H1 (cell line): ENCODE data around the gene MUSTN1. TPM values are rescaled to one million over a fixed set of nuclear protein-coding genes. Genes with fewer than 3 reads are reported as not detected.

Experiments used
- CTCF ChIA-PET: fragments of 300-600 bp; sonication (Branson Sonifier 250); formaldehyde crosslinking; loops from one replicate; lab custom pipeline; 2021; ENCODE audit not compliant: partially characterized antibody; lab: Charles Lee
- POLR2A ChIA-PET: fragments of 300-600 bp; sonication (Branson Sonifier 250); formaldehyde crosslinking; loops from one replicate; lab custom pipeline; 2021; ENCODE audit warnings: inconsistent platforms; ENCODE audit not compliant: partially characterized antibody; lab: Charles Lee
- DNase-seq, 2 experiments: peaks; one replicate each; pipeline versions ENCODE4 v3.0.0 to v3.0.0-alpha.2; 2010 to 2022; ENCODE audit warnings: low spot score in 2 of 2, low read depth in 1 of 2, mixed read lengths in 1 of 2
- FAIRE-seq: peaks from 2 replicates; lab custom pipeline; 2011; peaks lifted over from hg19 to GRCh38; lab: Jason Lieb, UNC
- H2AFZ ChIP-seq: 2 replicates; pipeline ENCODE4 v1.8.1; 2012; ENCODE audit warnings: low read length, inconsistent platforms
- H2AK5ac ChIP-seq: 2 replicates; pipeline ENCODE4 v1.6.1; 2013; ENCODE audit warnings: low read depth, low read length
- H2BK120ac ChIP-seq: replicated peaks from 2 replicates; pipeline ENCODE3; 2013; ENCODE audit warnings: low read depth, low read length, inconsistent platforms
- H2BK12ac ChIP-seq: 2 replicates; pipeline ENCODE4 v1.6.1; 2013; ENCODE audit warnings: low read depth, low read length
- H2BK15ac ChIP-seq: 2 replicates; pipeline ENCODE4 v1.6.1; 2013; ENCODE audit warnings: low read length
- H2BK20ac ChIP-seq: 2 replicates; pipeline ENCODE4 v1.6.1; 2013; ENCODE audit warnings: low read length
- H2BK5ac ChIP-seq: 2 replicates; pipeline ENCODE4 v1.6.1; 2013; ENCODE audit warnings: low read depth, low read length
- H3K14ac ChIP-seq: 2 replicates; pipeline ENCODE4 v1.6.1; 2013; ENCODE audit warnings: inconsistent platforms; ENCODE audit not compliant: insufficient read length
- H3K18ac ChIP-seq: 2 replicates; pipeline ENCODE4 v1.6.1; 2013; ENCODE audit warnings: low read length; ENCODE audit errors: extremely low read depth
- H3K23ac ChIP-seq: 2 replicates; pipeline ENCODE4 v1.6.1; 2013; ENCODE audit warnings: inconsistent platforms; ENCODE audit not compliant: insufficient read length
- H3K23me2 ChIP-seq: 2 replicates; pipeline ENCODE4 v1.6.1; 2013; ENCODE audit warnings: low read depth, low read length
- H3K27ac ChIP-seq: 2 replicates; pipeline ENCODE4 v1.6.1; 2011; ENCODE audit warnings: low read depth, low read length, inconsistent platforms
- H3K27me3 ChIP-seq, 4 experiments: replicated peaks in 1 of 4; 1 replicate in 1 of 4; 2 replicates in 3 of 4; pipeline versions ENCODE4 v1.6.1 to v1.8.1; 2011 to 2013; ENCODE audit warnings: low read length in 3 of 4, mild to moderate bottlenecking in 3 of 4, inconsistent platforms in 2 of 4, mixed read lengths in 2 of 4, moderate library complexity in 1 of 4; ENCODE audit not compliant: control insufficient read depth in 3 of 4, insufficient read depth in 3 of 4; ENCODE audit errors: extremely low read depth in 1 of 4
- H3K36me3 ChIP-seq, 4 experiments: 2 replicates each; pipeline versions ENCODE4 v1.6.1 to v1.8.1; 2011 to 2013; ENCODE audit warnings: mild to moderate bottlenecking in 4 of 4, low read length in 3 of 4, moderate library complexity in 2 of 4, control low read depth in 1 of 4, inconsistent platforms in 1 of 4; ENCODE audit not compliant: insufficient read depth in 4 of 4, control insufficient read depth in 2 of 4
- H3K4ac ChIP-seq: replicated peaks from 2 replicates; pipeline ENCODE3; 2013; ENCODE audit warnings: low read length, low read depth, mixed read lengths, inconsistent platforms; ENCODE audit not compliant: insufficient read length
- H3K4me1 ChIP-seq, 4 experiments: replicated peaks in 1 of 4; 1 replicate in 1 of 4; 2 replicates in 3 of 4; pipeline versions ENCODE4 v1.6.1 to v1.8.1; 2011 to 2013; ENCODE audit warnings: low read length in 3 of 4, inconsistent platforms in 2 of 4, mixed read lengths in 1 of 4; ENCODE audit not compliant: insufficient read depth in 4 of 4, control insufficient read depth in 3 of 4
- H3K4me2 ChIP-seq, 2 experiments: 2 replicates each; pipeline versions ENCODE4 v1.6.1 to v1.8.1; 2011 to 2013; ENCODE audit warnings: low read depth in 2 of 2, low read length in 2 of 2, control low read depth in 1 of 2, inconsistent platforms in 1 of 2, mild to moderate bottlenecking in 1 of 2; ENCODE audit not compliant: insufficient read depth in 1 of 2
- H3K4me3 ChIP-seq, 4 experiments: fragments of 200-600, 300-600 bp in 1 of 4; sonication (generic), shearing (Covaris generic), sonication (Bioruptor Twin) in 1 of 4; 2 replicates each; pipeline versions ENCODE4 v1.5.1 to v1.8.1; 2011 to 2016; ENCODE audit warnings: low read length in 4 of 4, low read depth in 3 of 4, control low read depth in 2 of 4, inconsistent platforms in 2 of 4, mild to moderate bottlenecking in 2 of 4, mixed read lengths in 1 of 4, moderate library complexity in 1 of 4; ENCODE audit not compliant: insufficient read depth in 2 of 4; ENCODE audit errors: extremely low read depth in 1 of 4
- H3K56ac ChIP-seq: replicated peaks from 2 replicates; pipeline ENCODE3; 2013; ENCODE audit warnings: low read depth, mild to moderate bottlenecking, mixed read lengths, low read length, inconsistent platforms; ENCODE audit not compliant: insufficient read length
- H3K79me1 ChIP-seq: 2 replicates; pipeline ENCODE4 v1.6.1; 2013; ENCODE audit warnings: low read depth, low read length, control low read depth
- H3K79me2 ChIP-seq, 2 experiments: 2 replicates each; pipeline versions ENCODE4 v1.6.1 to v1.8.1; 2012 to 2013; ENCODE audit warnings: low read length in 2 of 2, mild to moderate bottlenecking in 2 of 2, inconsistent platforms in 1 of 2; ENCODE audit not compliant: insufficient read depth in 2 of 2, control insufficient read depth in 1 of 2
- H3K9ac ChIP-seq, 4 experiments: replicated peaks in 1 of 4; 1 replicate in 1 of 4; 2 replicates in 3 of 4; pipeline versions ENCODE4 v1.6.1 to v1.8.1; 2011 to 2013; ENCODE audit warnings: low read depth in 3 of 4, low read length in 3 of 4, control low read depth in 2 of 4, mild to moderate bottlenecking in 2 of 4, moderate library complexity in 2 of 4, inconsistent platforms in 1 of 4; ENCODE audit errors: extremely low read depth in 1 of 4
- H3K9me3 ChIP-seq, 2 experiments: 2 replicates each; pipeline versions ENCODE4 v1.6.1 to v1.8.1; 2012 to 2013; ENCODE audit warnings: mild to moderate bottlenecking in 2 of 2, moderate library complexity in 2 of 2, control low read depth in 1 of 2, inconsistent platforms in 1 of 2, low read depth in 1 of 2, low read length in 1 of 2, mixed read lengths in 1 of 2; ENCODE audit not compliant: insufficient read depth in 2 of 2
- H4K20me1 ChIP-seq, 2 experiments: replicated peaks in 1 of 2; 2 replicates each; pipeline versions ENCODE3 to v1.8.1; 2011 to 2013; ENCODE audit warnings: inconsistent platforms in 2 of 2, low read length in 2 of 2, mild to moderate bottlenecking in 1 of 2; ENCODE audit not compliant: insufficient read depth in 2 of 2, control insufficient read depth in 1 of 2
- H4K5ac ChIP-seq: 2 replicates; pipeline ENCODE4 v1.6.1; 2013; ENCODE audit warnings: low read length, low read depth, mixed read lengths, inconsistent platforms; ENCODE audit not compliant: insufficient read length
- H4K8ac ChIP-seq: 2 replicates; pipeline ENCODE4 v1.8.0; 2013; ENCODE audit warnings: mild to moderate bottlenecking, moderate library complexity, low read length, inconsistent platforms; ENCODE audit not compliant: insufficient read depth; ENCODE audit errors: extremely low read depth
- H4K91ac ChIP-seq: replicated peaks from 2 replicates; pipeline ENCODE3; 2013; ENCODE audit warnings: low read length, mixed read lengths, inconsistent platforms; ENCODE audit not compliant: insufficient read length
- CEBPB ChIP-seq: IDR thresholded peaks from 2 replicates; pipeline ENCODE4 v1.6.1; 2012; ENCODE audit warnings: low read depth, low read length
- CHD2 ChIP-seq: IDR thresholded peaks from 2 replicates; pipeline ENCODE4 v1.6.1; 2012; ENCODE audit warnings: low read length, improper control_type of control experiment
- EP300 ChIP-seq, 2 experiments: IDR thresholded peaks; 1 replicate in 1 of 2; 2 replicates in 1 of 2; pipeline ENCODE4 v1.6.1; 2011 to 2012; ENCODE audit warnings: low read depth in 2 of 2, low read length in 2 of 2, mild to moderate bottlenecking in 2 of 2, borderline replicate concordance in 1 of 2, inconsistent platforms in 1 of 2, moderate library complexity in 1 of 2
- MAFK ChIP-seq: IDR thresholded peaks from 2 replicates; pipeline ENCODE4 v1.6.1; 2012; ENCODE audit warnings: low read depth, mild to moderate bottlenecking, improper control_type of control experiment, low read length
- NANOG ChIP-seq: IDR thresholded peaks from 2 replicates; pipeline ENCODE4 v1.6.1; 2011; ENCODE audit warnings: low read length, low read depth, mild to moderate bottlenecking, inconsistent platforms; ENCODE audit not compliant: insufficient read depth, poor library complexity, severe bottlenecking
- PHF8 ChIP-seq: fragments of 200-600 bp; sonication (generic); conservative IDR thresholded peaks from 2 replicates; pipeline ENCODE4 v1.7.1; 2012; ENCODE audit warnings: low read depth, mild to moderate bottlenecking, inconsistent platforms, low read length, moderate library complexity
- RXRA ChIP-seq: IDR thresholded peaks from 2 replicates; pipeline ENCODE4 v1.6.1; 2011; ENCODE audit warnings: low read depth, mild to moderate bottlenecking, low read length, moderate library complexity; ENCODE audit not compliant: insufficient read depth
- SP1 ChIP-seq: IDR thresholded peaks from 2 replicates; pipeline ENCODE4 v1.6.1; 2011; ENCODE audit warnings: low read depth, low read length
- SP4 ChIP-seq: IDR thresholded peaks from 2 replicates; pipeline ENCODE4 v1.6.1; 2012; ENCODE audit warnings: low read length, inconsistent platforms
- TAF1 ChIP-seq: IDR thresholded peaks from 2 replicates; pipeline ENCODE4 v1.6.1; 2011; ENCODE audit warnings: mild to moderate bottlenecking, low read depth, low read length
- WGBS, 2 experiments: shearing (Covaris generic) in 1 of 2; methylation state at CpG; one replicate each; pipeline versions ENCODE4 v1.1.6 to v1.1.7; 2013 to 2015; ENCODE audit warnings: low lambda C conversion rate in 2 of 2, mixed read lengths in 2 of 2, inconsistent platforms in 1 of 2, low coverage in 1 of 2, missing lambda C conversion rate in 1 of 2; ENCODE audit not compliant: insufficient replicate concordance in 2 of 2, insufficient coverage in 1 of 2, insufficient read length in 1 of 2; ENCODE audit errors: extremely low coverage in 1 of 2, missing lambda C conversion rate in 1 of 2; 5-methylcytosine and 5-hydroxymethylcytosine counted together
- polyA plus RNA-seq, 7 experiments: library from polyadenylated mRNA; depleted of rRNA in 3 of 7; stranded (reverse) in 5 of 7; unstranded in 2 of 7; fragments of >200 nt in 5 of 7; fragments of 200-250 nt in 2 of 7; gene quantifications; 1 replicate in 5 of 7; 2 replicates in 1 of 7; 4 replicates in 1 of 7; pipeline versions ENCODE4 v1.2.1 to v1.2.3, GENCODE V29; 2011 to 2013; ENCODE audit warnings: missing spikeins in 2 of 7, mixed read lengths in 2 of 7
- total RNA-seq: library from RNA; stranded (reverse); fragmentation: NEBNext Ultra II Directional; extraction: Animal tissue kit (Norgen Biotek cat#: 25700); gene quantifications from 2 replicates; pipeline ENCODE4 v1.2.1, GENCODE V29; 2021

MUSTN1 gene
- total and polyA plus RNA-seq, 2 of the 8 experiments (the other 6 are each of a cell fraction or from before 2014, with no cell fraction given) = 1.1 to 2.4 TPM

DNA sequence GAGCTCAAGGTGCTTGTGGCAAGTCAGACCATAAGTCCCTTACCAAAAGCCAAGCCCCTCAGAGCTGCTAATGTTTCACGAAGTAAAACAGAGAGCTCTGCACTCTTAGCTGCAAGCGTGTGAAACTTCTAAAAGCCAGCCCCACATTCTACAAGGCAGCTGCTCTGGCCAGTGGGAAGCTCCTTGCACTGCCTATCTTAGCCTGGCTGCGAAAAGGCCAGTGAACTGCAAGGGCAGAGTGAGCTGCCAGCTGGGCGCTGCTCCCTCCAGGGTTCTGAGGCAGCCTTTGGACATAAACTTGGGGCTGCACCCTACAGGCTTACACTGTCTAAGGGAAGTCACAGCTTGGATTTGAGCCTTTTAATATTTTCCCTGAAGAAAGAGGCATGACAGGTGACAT, 2.2 kb upstream of the MUSTN1 start:
- H3K9me3 ChIP-seq = no peaks in the 10 kb centered on the region
- ChIA-PET POLR2A (no interaction called here), CTCF (interaction anchor here (0.8 to 6.5 kb wide), 6 partner anchors 9 to 45 kb away, joined by 3 to 73 read pairs (median 7); no protein-coding TSS in a partner anchor)
- no peaks in the 10 kb centered on the region; the same call in 1 of the 2 replicates for H3K79me1 ChIP-seq
- FAIRE-seq (no peak), DNase-seq (no peak)
- WGBS, 2 experiments = 88% methylated on average over 4 of the region's 4 CpGs; no CpG with 5 or more reads in 1 of the 2 experiments
- H2BK120ac ChIP-seq = no peak overlapping the region
- no peak overlapping the region for H3K56ac ChIP-seq
- no peaks in the 10 kb centered on the region; a peak in 2 of 8 replicates for H3K36me3 ChIP-seq
- H2AK5ac ChIP-seq = no peak overlapping the region
- H3K9ac ChIP-seq = no peak overlapping the region
- TF ChIP-seq RXRA (no peak), SP1 (no peak), PHF8 (no peak), SP4 (no peak), MAFK (no peak), CHD2 (no peak), NANOG (no peak), EP300 (IDR thresholded peaks at IDR 0.05; ENCODE audit: borderline replicate concordance in 1 of 2, low read depth in 2 of 2, low read length in 2 of 2) (no peak), TAF1 (no peak), CEBPB (no peak)
- H3K4me1 ChIP-seq = peaks cover 0 to 10% (median 2%) of the 10 kb centered on the region in 4 experiments; a peak in 3 of 7 replicates
- H3K79me2 ChIP-seq = no peaks in the 10 kb centered on the region
- no peak overlapping the region for H2BK15ac ChIP-seq
- no peak overlapping the region for H3K27ac ChIP-seq
- no peak overlapping the region for H3K23ac ChIP-seq
- H2BK20ac ChIP-seq = no peak overlapping the region
- H3K18ac ChIP-seq = no peak overlapping the region
- no peaks in the 10 kb centered on the region for H3K23me2 ChIP-seq
- H2BK12ac ChIP-seq = no peak overlapping the region
- no peaks in the 10 kb centered on the region for H3K27me3 ChIP-seq
- no peak overlapping the region for H2BK5ac ChIP-seq
- no peak overlapping the region for H3K4me2 ChIP-seq
- no peak overlapping the region for H4K5ac ChIP-seq
- no peak overlapping the region for H4K8ac ChIP-seq
- H4K20me1 ChIP-seq = peaks cover 0 to 8% of the 10 kb centered on the region in 2 experiments
- no peak overlapping the region for H3K14ac ChIP-seq
- H3K4ac ChIP-seq = no peak overlapping the region
- no peak overlapping the region for H3K4me3 ChIP-seq
- H2AFZ ChIP-seq = no peak overlapping the region
- no peak overlapping the region for H4K91ac ChIP-seq
